ES-I3 (cell line): ENCODE results near the gene MARK2.

Source experiments
- H3K36me3 ChIP-seq: 2 replicates; pipeline ENCODE4 v1.6.1; 2013; ENCODE audit warnings: mild to moderate bottlenecking, low read length, control low read depth, moderate library complexity; ENCODE audit not compliant: insufficient read depth
- H3K4me1 ChIP-seq: 2 replicates; pipeline ENCODE4 v1.6.1; 2013; ENCODE audit warnings: mild to moderate bottlenecking, control low read depth, low read length; ENCODE audit not compliant: insufficient read depth
- H3K9ac ChIP-seq: 2 replicates; pipeline ENCODE4 v1.6.1; 2013; ENCODE audit warnings: low read depth, mild to moderate bottlenecking, low read length, moderate library complexity
- H3K9me3 ChIP-seq: 2 replicates; pipeline ENCODE4 v1.6.1; 2013; ENCODE audit warnings: mild to moderate bottlenecking, low read length, moderate library complexity; ENCODE audit not compliant: control insufficient read depth, insufficient read depth

Gene MARK2

GRCh38 chr11:63892228-63892627 lies 53.3 kb downstream of the MARK2 start:
- Histone ChIP-seq H3K9me3 (no peaks in the 10 kb centered on the region), H3K36me3 (peaks cover 12% of the 10 kb centered on the region), H3K4me1 (peaks cover 6% of the 10 kb centered on the region), H3K9ac (no peak overlapping the region)

GRCh38 chr11:63893355-63893754 lies 54.4 kb downstream of the MARK2 start:
- Histone ChIP-seq H3K36me3 (peaks cover 20% of the 10 kb centered on the region), H3K4me1 (no peaks in the 10 kb centered on the region), H3K9me3 (no peaks in the 10 kb centered on the region), H3K9ac (no peak overlapping the region)

GRCh38 chr11:63896071-63896470 lies 57.2 kb downstream of the MARK2 start:
- no peaks in the 10 kb centered on the region for H3K4me1 ChIP-seq
- peaks cover 42% of the 10 kb centered on the region for H3K36me3 ChIP-seq
- no peak overlapping the region for H3K9ac ChIP-seq
- H3K9me3 ChIP-seq: no peaks in the 10 kb centered on the region

GRCh38 chr11:63897459-63898146 lies 58.7 kb downstream of the MARK2 start:
- Histone ChIP-seq H3K9me3 (no peaks in the 10 kb centered on the region), H3K9ac (no peak overlapping the region), H3K4me1 (no peaks in the 10 kb centered on the region), H3K36me3 (peaks cover 51% of the 10 kb centered on the region)

GRCh38 chr11:63901660-63902059 lies 62.8 kb downstream of the MARK2 start:
- H3K9me3 ChIP-seq: no peaks in the 10 kb centered on the region
- H3K9ac ChIP-seq: no peak overlapping the region
- no peaks in the 10 kb centered on the region; the same call in 1 of the 2 replicates for H3K4me1 ChIP-seq
- H3K36me3 ChIP-seq: peaks cover 43% of the 10 kb centered on the region

- peaks cover 26% of the 10 kb centered on the region for H3K36me3 ChIP-seq
- no peaks in the 10 kb centered on the region for H3K9me3 ChIP-seq
- H3K9ac ChIP-seq: no peak overlapping the region
- peaks cover 22% of the 10 kb centered on the region for H3K4me1 ChIP-seq
Measured at GRCh38 chr11:63903884-63904283, 65.0 kb downstream of the MARK2 start.

- peaks cover 24% of the 10 kb centered on the region for H3K36me3 ChIP-seq
- no peaks in the 10 kb centered on the region for H3K9me3 ChIP-seq
- H3K9ac ChIP-seq: no peak overlapping the region
- H3K4me1 ChIP-seq: peaks cover 30% of the 10 kb centered on the region
Measured at GRCh38 chr11:63904743-63905142, 65.8 kb downstream of the MARK2 start.

GRCh38 chr11:63905179-63905578 lies 66.3 kb downstream of the MARK2 start:
- peaks cover 21% of the 10 kb centered on the region for H3K36me3 ChIP-seq
- peaks cover 34% of the 10 kb centered on the region for H3K4me1 ChIP-seq
- H3K9ac ChIP-seq: no peak overlapping the region
- H3K9me3 ChIP-seq: no peaks in the 10 kb centered on the region

- Histone ChIP-seq H3K36me3 (peaks cover 12% of the 10 kb centered on the region), H3K4me1 (peaks cover 41% of the 10 kb centered on the region), H3K9ac (no peak overlapping the region), H3K9me3 (no peaks in the 10 kb centered on the region)
Measured at GRCh38 chr11:63906087-63906486, 67.2 kb downstream of the MARK2 start.

GRCh38 chr11:63906585-63906984 lies 67.7 kb downstream of the MARK2 start:
- Histone ChIP-seq H3K36me3 (peaks cover 11% of the 10 kb centered on the region), H3K9ac (no peak overlapping the region), H3K9me3 (no peaks in the 10 kb centered on the region), H3K4me1 (peaks cover 41% of the 10 kb centered on the region)

- H3K9me3 ChIP-seq: no peaks in the 10 kb centered on the region
- peaks cover 41% of the 10 kb centered on the region for H3K4me1 ChIP-seq
- H3K36me3 ChIP-seq: peaks cover 7% of the 10 kb centered on the region
- no peak overlapping the region for H3K9ac ChIP-seq
Measured at GRCh38 chr11:63907063-63907462, 68.2 kb downstream of the MARK2 start.

GRCh38 chr11:63907808-63908530 lies 69.1 kb downstream of the MARK2 start:
- H3K9ac ChIP-seq: no peak overlapping the region
- H3K9me3 ChIP-seq: no peaks in the 10 kb centered on the region
- peaks cover 41% of the 10 kb centered on the region for H3K4me1 ChIP-seq
- H3K36me3 ChIP-seq: peaks cover 4% of the 10 kb centered on the region; the same call in 1 of the 2 replicates

GRCh38 chr11:63908631-63909401 lies 69.9 kb downstream of the MARK2 start:
- Histone ChIP-seq H3K9me3 (no peaks in the 10 kb centered on the region), H3K36me3 (peaks cover 4% of the 10 kb centered on the region; the same call in 1 of the 2 replicates), H3K4me1 (peaks cover 41% of the 10 kb centered on the region), H3K9ac (no peak overlapping the region; the same call in 1 of the 2 replicates)

GRCh38 chr11:63909591-63910506 lies 70.9 kb downstream of the MARK2 start:
- Histone ChIP-seq H3K36me3 (peaks cover 4% of the 10 kb centered on the region; the same call in 1 of the 2 replicates), H3K4me1 (peaks cover 42% of the 10 kb centered on the region), H3K9ac (no peak overlapping the region)

More at GRCh38 chr11:63909591-63910506, 70.9 kb downstream of the MARK2 start:
- H3K9me3 ChIP-seq: no peaks in the 10 kb centered on the region
